HG03103 (cell line): ENCODE results near the gene S100B.

Source experiments
- ATAC-seq: cut with Tn5 transposase; IDR thresholded peaks from one replicate; pipeline ENCODE4 v1.9.1; 2021; ENCODE audit warnings: low read depth; ENCODE audit not compliant: unreplicated experiment

S100B gene

DNA sequence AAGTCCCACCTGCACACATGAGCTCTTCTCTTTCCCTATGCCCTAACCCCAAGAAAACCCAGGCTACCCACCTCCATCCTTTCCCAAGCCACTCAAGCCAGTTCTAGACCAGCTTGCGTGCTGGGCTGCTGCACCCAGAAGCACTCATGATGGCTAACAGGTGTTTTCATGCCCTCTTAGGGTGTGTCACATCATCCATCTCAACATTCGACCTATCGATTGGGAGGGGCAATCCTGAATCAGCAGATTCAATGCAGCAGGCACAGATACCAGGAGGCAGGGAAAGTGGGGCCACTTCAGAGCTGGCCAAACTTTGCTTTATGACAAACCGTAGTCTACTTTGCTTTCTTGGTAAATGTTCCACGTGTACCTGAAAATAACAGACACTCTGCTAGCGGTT, 24.0 kb upstream of the S100B start:
- no peak for ATAC-seq

DNA sequence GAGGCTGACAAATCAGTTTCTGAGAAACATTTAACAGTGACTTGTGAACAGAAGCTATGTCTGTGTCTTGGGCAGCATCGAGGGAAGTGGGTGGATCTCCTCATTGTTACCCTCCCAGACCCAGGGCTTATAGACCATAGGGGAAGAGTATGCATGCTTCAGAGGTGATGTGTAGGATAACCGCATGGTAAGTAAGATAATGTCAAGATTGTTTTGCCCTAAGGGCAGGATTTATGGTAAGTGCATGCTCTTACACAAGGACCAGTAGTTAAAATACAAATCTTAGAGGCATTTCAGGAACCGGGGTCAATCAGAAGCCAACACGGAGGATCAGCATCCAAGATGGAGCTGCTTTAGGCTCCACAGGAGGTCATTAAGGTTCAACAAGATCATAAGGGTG, 22.8 kb upstream of the S100B start:
- no peak for ATAC-seq

DNA sequence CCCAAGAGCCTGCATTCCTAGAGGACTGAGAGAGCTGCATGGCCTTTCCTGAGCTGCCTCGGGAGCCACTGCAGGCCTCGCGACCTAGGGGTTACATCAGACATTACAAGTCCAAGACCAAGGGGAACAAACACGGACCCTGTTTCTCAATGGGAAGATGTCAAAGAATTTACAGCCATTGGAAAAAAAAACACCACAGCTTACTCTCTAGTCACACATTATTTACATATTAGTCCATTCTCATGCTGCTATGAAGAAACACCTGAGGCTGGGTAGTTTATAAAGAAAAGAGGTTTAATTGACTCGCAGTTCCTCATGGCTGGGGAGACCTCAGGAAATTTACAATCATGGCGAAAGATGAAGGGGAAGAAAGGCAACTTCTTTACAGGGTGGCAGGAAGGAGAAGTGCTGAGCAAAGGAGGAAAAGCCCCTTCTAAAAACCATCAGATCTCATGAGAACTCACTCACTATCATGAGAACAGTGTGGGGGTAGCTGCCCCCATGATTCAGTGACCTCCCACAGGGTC, 22.2 kb upstream of the S100B start:
- no peak for ATAC-seq

DNA sequence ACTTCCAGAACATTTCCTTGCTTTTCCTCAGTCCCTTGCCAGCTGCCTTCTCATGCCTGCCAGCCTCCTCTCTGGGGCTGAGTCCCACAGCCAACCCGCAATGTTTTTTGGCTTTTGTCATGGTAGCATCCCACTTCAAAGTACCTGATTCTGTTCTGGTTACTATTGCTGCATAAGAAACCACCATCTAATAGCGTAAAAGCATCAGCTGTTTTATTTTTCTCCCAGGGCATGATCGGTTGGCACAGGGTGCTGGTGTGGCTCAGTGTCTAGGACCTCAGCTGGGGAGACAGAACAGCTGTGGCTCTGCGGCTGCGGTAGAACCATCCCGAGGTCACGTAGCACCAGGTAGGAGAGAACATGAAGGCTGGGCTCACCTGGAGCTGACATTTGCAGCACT, 21.7 kb upstream of the S100B start:
- no peak for ATAC-seq

DNA sequence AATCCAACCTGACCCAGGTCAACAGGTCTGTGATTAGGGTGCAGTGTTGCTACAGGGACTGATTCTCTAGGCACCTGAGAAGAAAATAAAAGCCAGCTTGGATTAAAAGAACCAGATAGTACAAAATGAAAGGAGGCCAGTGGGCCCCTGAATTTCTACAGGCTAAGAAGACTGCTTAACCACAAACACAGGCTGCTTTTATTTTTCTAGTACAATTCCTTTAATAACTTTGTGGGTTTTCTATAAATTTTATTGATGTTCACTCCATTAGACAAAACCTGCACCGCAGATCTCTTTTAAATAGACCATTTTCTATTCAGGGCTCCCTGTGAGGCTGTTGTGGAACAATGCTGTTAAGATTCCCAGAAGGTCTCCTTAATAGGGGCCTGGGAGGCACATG, 20.9 kb upstream of the S100B start:
- ATAC-seq, result no peak

DNA sequence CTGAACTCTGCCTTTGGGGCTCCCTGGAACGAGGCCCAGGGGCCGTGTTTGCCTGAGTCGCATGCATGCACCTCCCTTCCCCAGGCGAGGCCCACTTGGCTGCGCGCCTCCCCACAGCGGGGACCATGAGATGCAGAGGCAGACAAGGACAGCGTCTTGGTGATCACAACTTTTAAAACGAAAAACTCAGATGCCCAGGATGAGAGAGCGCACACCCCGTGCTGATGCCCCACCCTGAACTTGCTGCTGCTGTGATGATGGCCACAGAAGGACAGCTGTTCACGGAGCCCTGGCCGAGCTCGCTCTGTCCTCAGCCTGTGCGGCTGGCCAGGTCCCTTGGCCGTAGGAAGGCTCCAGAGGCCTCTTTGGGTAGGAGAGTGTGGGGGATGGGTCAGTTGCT, 19.2 kb upstream of the S100B start:
- no peak for ATAC-seq

DNA sequence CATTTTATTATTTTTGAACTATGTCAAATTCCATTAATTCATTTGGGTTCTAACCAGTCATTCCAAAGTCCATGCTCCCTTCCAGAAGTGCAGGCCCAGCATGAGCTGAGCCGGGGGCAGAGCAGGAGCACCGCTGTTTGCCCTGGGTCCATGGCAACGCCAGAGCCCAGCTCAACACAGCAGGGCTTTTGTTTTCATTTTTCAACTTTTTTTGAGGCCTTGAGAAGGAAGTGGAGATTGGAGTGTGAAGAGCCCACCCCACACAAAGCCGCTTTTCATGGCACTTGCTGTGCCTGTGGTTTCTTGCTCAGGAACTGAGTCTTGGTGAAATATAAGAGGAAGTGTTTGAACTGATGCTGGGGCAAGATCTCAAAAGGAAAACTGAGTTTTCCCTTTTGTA, 17.3 kb upstream of the S100B start:
- ATAC-seq, result no peak

DNA sequence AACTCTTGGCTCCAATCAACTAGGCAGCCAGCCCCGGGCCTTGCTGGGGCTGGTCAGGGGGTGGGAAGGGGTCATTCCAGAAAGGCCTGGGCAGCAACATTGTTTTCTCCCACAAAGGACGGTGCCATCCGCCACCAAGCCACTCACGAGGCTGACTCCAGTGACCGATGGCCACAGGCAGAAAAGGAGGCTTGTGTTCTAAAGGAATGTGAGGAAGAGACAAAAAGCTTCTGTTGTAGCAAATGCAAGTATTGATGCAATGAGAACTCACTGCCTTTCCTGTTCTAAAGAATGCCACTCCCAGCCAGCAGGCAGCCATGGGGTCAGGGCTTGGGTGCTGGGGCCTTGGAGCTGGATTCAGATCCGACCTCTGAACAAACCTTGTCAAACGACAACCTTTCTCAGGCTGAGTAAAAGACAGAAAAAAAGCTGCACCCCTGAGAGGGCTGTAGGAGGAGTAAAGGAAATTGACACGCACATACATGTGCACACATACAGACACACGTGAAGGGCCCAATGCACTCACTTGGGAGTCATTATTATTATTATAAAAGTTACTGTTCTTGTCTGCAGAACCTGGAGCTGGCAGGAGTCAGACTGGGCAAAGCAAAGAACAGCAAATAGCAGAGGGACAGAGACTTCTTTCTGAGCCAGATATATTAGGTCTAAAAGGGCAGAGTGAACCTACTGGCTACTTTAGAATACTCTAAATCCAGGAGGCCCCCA, 16.7 kb upstream of the S100B start:
- ATAC-seq, result no peak

DNA sequence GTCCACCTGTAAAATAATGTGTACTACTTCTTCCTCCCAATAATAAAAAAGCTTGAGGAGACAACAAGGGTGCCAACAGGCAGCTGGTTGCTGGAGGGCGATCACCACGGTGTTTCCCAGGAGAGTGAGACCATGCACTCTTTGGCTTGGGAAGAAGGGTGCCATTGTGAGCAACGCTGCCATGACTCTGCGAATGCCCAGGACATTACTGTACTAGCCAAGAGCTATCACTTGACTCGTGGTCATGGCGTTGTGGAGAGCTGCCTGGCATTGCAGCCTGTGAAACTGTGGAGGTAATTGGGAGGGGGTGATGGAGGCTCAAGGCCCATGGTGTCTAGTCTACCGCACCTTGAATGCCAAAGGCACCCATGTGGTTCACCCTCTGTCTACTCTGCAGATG, 16.0 kb upstream of the S100B start:
- ATAC-seq, result no peak

DNA sequence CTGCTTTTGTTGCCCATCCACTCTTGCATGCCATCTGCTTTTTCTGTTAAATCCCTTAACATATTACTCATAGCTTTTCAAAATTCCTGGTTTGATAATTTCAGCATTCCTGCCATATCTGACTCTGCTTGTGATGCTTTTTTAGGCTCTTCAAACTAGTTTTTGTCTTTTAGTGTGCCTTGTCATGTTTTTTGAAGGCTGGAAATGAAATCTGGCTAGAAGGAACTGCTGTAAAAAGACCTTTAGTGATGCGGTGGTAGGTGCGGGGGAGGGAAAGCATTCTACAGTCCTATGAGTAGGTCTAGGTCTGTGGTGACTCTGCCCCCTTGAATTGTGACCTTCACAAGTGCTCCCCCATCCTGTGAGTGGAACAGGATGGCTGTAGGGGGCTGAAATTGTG, 15.0 kb upstream of the S100B start:
- no peak for ATAC-seq

DNA sequence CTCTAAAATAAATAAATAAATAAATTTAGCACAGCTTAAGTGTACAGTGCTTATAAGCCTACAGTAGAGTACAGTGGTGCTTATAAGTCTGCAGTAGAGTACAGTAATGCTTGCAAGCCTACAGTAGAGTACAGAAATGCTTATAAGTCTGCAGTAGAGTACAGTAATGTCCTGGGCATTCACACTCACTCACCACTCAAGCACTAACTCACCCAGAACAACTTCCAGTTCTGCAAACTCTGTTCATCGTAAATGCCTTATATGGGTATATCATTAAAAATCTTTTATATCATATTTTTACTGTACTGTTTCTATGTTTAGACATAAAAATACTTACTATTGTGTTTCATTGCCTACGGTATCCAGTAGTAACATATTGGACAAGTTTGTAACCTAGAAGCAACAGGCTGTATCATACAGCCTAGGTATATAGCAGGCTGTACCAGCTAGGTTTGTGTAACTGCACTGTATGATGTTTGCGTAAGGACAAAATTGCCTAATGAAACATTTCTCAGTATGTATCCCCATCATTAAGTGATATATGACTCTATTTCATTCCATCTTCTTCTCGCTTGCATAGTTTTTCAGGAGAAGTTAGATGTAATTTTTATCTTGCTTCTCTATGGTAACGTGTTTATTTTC, 14.0 kb upstream of the S100B start:
- ATAC-seq, result no peak

DNA sequence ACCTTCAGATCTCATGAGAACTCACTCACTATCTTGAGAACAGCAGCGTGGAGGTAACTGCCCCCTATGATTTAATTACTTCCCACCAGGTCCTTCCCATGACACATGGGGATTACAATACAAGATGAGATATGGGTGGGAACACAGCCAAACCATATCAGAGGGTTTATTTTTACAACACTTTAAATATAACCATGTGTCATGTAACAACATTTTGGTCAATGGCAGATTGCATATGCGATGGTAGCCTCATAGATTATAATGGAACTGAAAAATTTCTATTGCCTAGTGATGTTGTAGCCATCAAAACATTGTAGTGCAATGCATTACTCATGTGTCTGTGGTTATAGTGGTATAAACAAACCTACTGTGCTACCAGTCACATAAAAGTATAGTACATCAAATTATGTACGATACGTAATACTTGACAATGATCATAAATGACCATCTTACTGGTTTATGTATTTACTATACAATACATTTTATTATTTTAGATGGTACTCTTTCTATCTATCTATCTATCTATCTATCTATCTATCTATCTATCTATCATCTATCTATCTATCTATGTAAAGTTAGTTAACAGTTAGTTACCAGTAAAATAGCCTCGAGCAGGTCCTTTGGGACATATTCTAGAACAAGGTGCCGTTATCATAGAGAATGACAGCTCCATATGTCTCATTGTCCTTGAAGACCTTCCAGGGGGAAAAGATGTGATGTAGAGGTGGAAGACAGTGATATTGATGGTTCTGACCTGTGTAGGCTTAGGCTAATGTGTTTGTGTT, 12.6 kb upstream of the S100B start:
- no peak for ATAC-seq

DNA sequence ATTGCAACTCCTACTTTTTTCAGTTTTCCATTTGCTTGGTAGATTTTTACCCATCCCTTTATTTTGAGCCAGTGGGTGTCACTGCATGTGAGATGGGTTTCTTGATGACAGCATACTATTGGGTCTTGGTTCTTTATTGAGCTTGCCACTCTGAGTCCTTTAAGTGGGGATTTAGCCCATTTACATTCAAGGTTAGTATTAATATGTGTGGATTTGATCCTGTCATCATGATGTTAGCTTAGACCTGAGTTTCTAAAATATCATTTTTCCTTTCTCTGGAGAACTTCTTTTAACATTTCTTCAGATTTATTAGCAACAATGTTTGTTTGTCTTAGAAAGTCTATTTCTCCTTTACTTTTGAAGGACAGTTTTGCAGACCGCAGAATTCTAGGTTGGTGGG, 11.8 kb upstream of the S100B start:
- ATAC-seq, result no peak

DNA sequence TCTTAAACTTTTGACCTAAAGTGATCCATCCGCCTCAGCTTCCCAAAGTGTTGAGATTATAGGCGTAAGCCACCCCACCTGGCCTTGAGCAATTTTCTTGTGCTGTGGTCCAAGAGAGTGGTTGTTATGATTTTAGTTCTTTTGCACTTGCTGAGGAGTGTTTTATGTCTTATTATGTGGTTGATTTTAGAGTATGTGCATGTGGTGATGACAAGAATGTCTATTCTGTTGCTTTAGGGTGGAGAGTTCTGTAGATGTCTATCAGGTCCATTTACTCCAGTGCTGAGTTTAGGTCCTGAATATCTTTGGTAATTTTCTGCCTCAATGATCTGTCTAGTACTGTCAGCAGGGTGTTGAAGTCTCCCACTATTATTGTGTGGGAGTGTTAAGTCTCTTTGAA, 11.2 kb upstream of the S100B start:
- no peak for ATAC-seq

DNA sequence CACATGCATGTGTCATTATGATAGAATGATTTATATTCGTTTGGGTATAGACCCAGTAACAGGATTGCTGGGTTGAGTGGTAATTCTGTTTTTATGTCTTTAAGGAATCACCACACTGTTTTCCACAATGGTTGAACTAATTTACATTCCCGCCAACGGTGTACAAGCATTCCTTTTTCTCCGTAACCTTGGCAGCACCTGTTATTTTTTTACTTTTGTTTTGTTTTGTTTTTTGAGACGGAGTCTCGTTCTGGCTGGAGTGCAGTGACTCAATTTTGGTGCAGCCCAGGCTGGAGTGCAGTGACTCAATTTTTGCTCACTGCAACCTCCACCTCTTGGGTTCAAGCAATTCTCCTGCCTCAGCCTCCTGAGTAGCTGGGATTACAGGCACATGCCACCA, 8.5 kb upstream of the S100B start:
- no peak for ATAC-seq

DNA sequence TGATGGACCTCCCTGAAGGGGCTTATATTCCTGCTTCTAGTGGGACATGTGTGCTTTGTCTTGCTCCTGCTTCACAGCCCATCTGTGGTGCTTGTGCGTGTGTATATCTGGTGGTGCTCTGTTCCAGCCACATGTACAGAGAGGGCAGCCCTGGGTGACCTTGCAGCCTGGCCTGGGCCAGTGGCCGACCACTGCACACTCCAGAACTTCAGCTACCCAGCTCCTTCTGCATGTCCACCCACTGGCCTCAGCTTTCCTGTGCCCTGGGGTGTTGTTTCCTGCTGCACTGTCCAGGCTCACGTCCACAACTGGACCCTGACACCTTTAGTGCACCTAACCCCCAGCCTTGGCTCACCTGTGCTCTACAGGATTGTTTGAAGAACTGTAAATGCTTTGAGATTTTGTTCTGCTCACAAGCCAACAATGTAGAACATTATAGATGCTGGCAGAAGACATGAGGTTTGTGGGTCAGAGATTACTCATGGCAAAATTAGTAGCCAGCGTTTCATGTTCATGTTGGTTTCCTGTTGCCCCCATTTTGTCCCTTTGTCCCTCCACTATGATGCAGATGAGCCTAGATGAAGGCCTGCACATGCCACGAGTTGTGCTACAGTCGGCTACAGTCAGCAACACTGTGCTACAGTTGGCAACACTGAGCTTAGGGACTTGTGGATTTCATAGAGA, 5.3 kb upstream of the S100B start:
- no peak for ATAC-seq

DNA sequence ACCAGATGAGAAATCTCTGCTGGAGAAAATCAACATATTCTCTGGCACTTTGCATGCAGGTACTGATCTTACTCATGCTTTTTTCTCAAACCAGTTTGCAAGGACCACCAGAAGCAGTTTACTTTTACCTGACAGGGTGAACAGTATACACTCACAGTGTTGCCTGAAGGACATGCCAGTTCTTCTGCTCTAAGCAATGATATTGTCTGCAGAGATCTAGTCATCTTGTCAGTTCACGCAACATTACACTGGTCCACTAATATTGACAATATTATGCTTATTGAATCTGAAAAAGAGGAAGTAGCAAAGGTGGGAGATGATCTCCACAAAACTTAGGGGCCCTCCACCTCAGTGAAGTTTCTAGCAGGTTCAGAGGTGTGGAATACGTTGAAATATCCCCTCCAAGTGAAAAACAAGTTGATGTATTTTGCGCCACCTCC, 3.8 kb upstream of the S100B start:
- ATAC-seq, result no peak

DNA sequence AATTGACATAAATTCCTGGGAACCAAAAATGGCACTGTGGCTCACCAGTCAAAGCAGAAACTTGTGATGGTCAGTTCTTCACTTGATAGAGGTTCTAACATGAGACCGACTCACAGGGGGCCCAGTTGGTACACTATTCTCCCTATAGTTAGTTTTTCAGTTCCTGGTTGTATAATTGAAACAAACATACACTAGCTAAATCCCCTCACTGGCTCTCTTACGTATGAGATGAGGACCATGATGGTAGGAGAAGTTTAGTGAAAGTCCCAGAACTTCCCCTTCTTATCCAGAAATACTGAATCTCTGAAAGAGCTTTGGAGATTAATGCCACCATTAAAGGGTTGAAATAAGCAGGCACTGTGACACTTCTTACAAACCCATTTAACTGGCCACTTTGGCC, 2.8 kb upstream of the S100B start:
- ATAC-seq, result no peak

DNA sequence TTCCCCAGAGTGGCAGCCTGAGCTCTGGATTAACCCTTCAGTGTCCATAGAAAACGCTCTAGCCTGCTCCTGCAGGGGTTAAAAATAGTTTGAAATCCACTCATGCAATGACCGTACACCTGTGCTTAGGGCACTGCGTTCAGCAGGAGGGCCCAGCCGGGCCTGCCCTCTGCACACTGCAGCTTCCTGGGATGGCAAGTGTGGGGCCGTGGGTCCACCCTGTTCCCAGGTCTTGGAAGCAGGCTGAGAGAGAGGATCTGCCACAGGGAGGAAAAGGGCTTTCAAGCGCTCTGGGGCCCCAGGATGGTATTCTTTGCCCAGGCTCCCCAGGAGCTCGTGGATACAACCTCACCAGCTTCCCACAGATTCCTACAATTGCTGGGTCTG, 1.5 kb upstream of the S100B start:
- peak; percentile 22 for ATAC-seq

DNA sequence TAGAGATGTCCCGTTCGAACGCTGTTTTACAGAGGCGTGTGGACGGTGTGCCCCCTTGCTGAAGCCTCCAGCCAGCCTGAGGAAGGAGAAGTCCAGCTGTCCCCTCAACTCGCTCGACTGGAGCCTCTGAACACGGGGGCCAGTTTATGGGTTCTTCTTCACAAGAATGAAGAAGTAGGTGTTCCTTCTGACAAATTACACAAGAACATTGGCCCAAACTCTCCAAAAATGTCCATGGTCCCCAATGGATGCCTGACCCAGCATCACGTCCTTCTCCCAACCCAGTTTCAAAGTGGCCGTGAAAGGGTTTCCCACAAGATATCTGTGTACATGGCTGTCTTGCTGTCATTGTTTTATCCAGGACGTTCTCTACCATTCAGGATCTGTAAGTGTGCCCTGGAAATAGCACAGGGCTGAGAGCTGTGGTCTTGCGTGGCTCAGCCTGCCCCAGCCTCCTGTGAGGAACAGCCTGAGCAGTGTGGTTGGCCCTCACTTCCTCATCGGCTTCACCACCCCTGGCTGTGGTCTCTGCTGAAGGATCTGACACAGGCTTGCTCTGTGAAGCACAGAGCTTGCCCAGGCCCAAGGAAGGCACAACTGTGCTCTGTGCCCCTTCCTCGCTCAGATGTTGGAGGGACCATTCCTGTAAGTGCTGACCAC, 1.0 kb upstream of the S100B start:
- ATAC-seq, result peak; percentile 57
